GM12878 (cell line): ENCODE data around the gene RSRC1. TPM values are rescaled to one million over a fixed set of nuclear protein-coding genes. Genes with fewer than 3 reads are reported as not detected.

Experiments used
- ATAC-seq: fragments of 200-7000 bp; cut with Tn5 transposase; 3 replicates; pipeline ENCODE4 v1.9.1; 2020; ENCODE audit warnings: mild to moderate bottlenecking, moderate library complexity
- BruUV-seq: library from RNA; stranded (reverse); fragments of 400-500 nt; replicated peaks from 2 replicates; lab custom pipeline; 2021; lab: Mats Ljungman, UMichigan
- CTCF ChIA-PET: fragments of 300-600 bp; sonication (Branson Sonifier 250); formaldehyde crosslinking; extraction: SDS; loops from one replicate; lab custom pipeline; 2021; ENCODE audit warnings: inconsistent platforms; lab: Yijun Ruan, JAX
- POLR2A ChIA-PET: fragments of 350-600 bp; formaldehyde crosslinking; extraction: SDS; loops from one replicate; lab custom pipeline; 2021; ENCODE audit warnings: inconsistent platforms; lab: Charles Lee
- RAD21 ChIA-PET: fragments of 300-600 bp; sonication (Branson Sonifier 250); formaldehyde crosslinking; loops from one replicate; lab custom pipeline; 2023; ENCODE audit warnings: antibody characterized with exemption; ENCODE audit not compliant: unreplicated experiment; lab: Charles Lee
- SMC1A ChIA-PET: fragments of 300-600 bp; sonication (Branson Sonifier 250); formaldehyde crosslinking; loops from one replicate; lab custom pipeline; 2023; ENCODE audit not compliant: unreplicated experiment, uncharacterized antibody; lab: Charles Lee
- DNase-seq: peaks from one replicate; pipeline ENCODE4 v3.0.0-alpha.2; 2011; ENCODE audit warnings: low read depth, low spot score
- FAIRE-seq: peaks from 3 replicates; lab custom pipeline; 2011; peaks lifted over from hg19 to GRCh38; lab: Jason Lieb, UNC
- H2AFZ ChIP-seq: 2 replicates; pipeline ENCODE4 v1.6.0; 2011; ENCODE audit warnings: low read depth, low read length, control low read depth; ENCODE audit not compliant: control insufficient read depth
- H3K27ac ChIP-seq: 2 replicates; pipeline ENCODE4 v1.5.1; 2011; ENCODE audit warnings: control low read depth; ENCODE audit not compliant: control insufficient read depth, insufficient read depth
- H3K27me3 ChIP-seq, 2 experiments: replicated peaks in 1 of 2; 2 replicates each; pipeline versions ENCODE4 v1.6.0 to v1.6.1; 2011; ENCODE audit warnings: low read length in 1 of 2; ENCODE audit not compliant: control insufficient read depth in 2 of 2, insufficient read depth in 2 of 2
- H3K36me3 ChIP-seq, 2 experiments: 2 replicates each; pipeline ENCODE4 v1.5.1; 2011; ENCODE audit warnings: low read length in 1 of 2; ENCODE audit not compliant: control insufficient read depth in 2 of 2, insufficient read depth in 2 of 2
- H3K4me1 ChIP-seq: 2 replicates; pipeline ENCODE4 v1.6.1; 2011; ENCODE audit warnings: mild to moderate bottlenecking, low read length, moderate library complexity, mixed read lengths; ENCODE audit not compliant: control insufficient read depth, insufficient read depth
- H3K4me2 ChIP-seq: 2 replicates; pipeline ENCODE4 v1.6.0; 2011; ENCODE audit warnings: control low read depth; ENCODE audit not compliant: control insufficient read depth, insufficient read depth
- H3K4me3 ChIP-seq: fragments of 200-600 bp; sonication (generic); 2 replicates; pipeline ENCODE4 v1.5.1; 2016
- H3K79me2 ChIP-seq: 2 replicates; pipeline ENCODE4 v1.6.0; 2011; ENCODE audit warnings: low read length; ENCODE audit not compliant: control insufficient read depth, insufficient read depth
- H3K9ac ChIP-seq: 2 replicates; pipeline ENCODE4 v1.8.0; 2011; ENCODE audit warnings: low read length, control low read depth, mixed read lengths; ENCODE audit not compliant: control insufficient read depth, insufficient read depth
- H3K9me3 ChIP-seq: replicated peaks from 3 replicates; pipeline ENCODE4 v1.5.1; 2011; ENCODE audit warnings: mild to moderate bottlenecking, low read length; ENCODE audit not compliant: control insufficient read depth, insufficient read depth
- H4K20me1 ChIP-seq: 2 replicates; pipeline ENCODE4 v1.6.0; 2011; ENCODE audit not compliant: control insufficient read depth, insufficient read depth
- EED ChIP-seq: sonication (generic); IDR thresholded peaks from 2 replicates; pipeline ENCODE4 v1.6.1; 2016; ENCODE audit warnings: antibody characterized with exemption, low read depth
- HDAC2 ChIP-seq: fragments of 200-600 bp; sonication (generic); IDR thresholded peaks from 2 replicates; pipeline ENCODE4 v1.6.1; 2017
- JUNB ChIP-seq: IDR thresholded peaks from 2 replicates; pipeline ENCODE4 v1.6.1; 2016; ENCODE audit warnings: antibody characterized with exemption, mild to moderate bottlenecking
- MXI1 ChIP-seq: fragments of 150-350 bp; IDR thresholded peaks from 2 replicates; pipeline ENCODE4 v1.6.1; 2011; ENCODE audit warnings: low read depth, mild to moderate bottlenecking, inconsistent platforms, low read length, improper control_type of control experiment
- STAT3 ChIP-seq: IDR thresholded peaks from 2 replicates; pipeline ENCODE4 v1.6.1; 2011; ENCODE audit warnings: low read depth, low read length, improper control_type of control experiment
- WGBS: methylation state at CpG from one replicate; pipeline ENCODE4 v1.1.6; 2016; ENCODE audit warnings: low lambda C conversion rate; ENCODE audit not compliant: insufficient replicate concordance, insufficient coverage; ENCODE audit errors: missing lambda C conversion rate; 5-methylcytosine and 5-hydroxymethylcytosine counted together
- in situ Hi-C: fragments of 300-500 bp; cut with MboI; formaldehyde crosslinking; loops from 9 replicates; pipeline ENCODE4 v1.14.3; 2018; ENCODE audit warnings: mixed read lengths
- intact Hi-C: fragments of 100-400 bp; cut with micrococcal nuclease; formaldehyde crosslinking; loops from one replicate; pipeline ENCODE4 v1.14.2; 2022; ENCODE audit not compliant: unreplicated experiment
- polyA plus RNA-seq, 11 experiments: library from polyadenylated mRNA; depleted of rRNA in 4 of 11; unstranded in 6 of 11; stranded (reverse) in 5 of 11; fragments of >200 nt; fragmentation: Nextera tagmentation in 4 of 11; fragmentation: Illumina TruSeq in 1 of 11; extraction: Ambion mirVana in 4 of 11; extraction: Trizol in 1 of 11; gene quantifications; 1 replicate in 1 of 11; 2 replicates in 10 of 11; pipeline versions ENCODE4 v1.2.1 to v1.2.3, GENCODE V29; 2011 to 2016; ENCODE audit warnings: inconsistent platforms in 2 of 11, missing spikeins in 2 of 11, low read depth in 1 of 11
- total RNA-seq, 4 experiments: library from RNA; depleted of rRNA in 3 of 4; stranded (reverse); fragments of >200 nt in 3 of 4; fragmentation: Illumina TruSeq in 1 of 4; extraction: Trizol in 1 of 4; gene quantifications; 2 replicates each; pipeline versions ENCODE4 v1.2.1 to v1.2.3, GENCODE V29; 2013 to 2021
- TF ChIP-seq, protein P1 (sequence below): fragments of 450-650 bp; formaldehyde crosslinking; IDR thresholded peaks from 2 replicates; pipeline ENCODE4 v1.4.0; 2022; ENCODE audit warnings: mild to moderate bottlenecking, moderate library complexity

Gene RSRC1
- total and polyA plus RNA-seq, 10 of the 15 experiments (the other 5 are each of a cell fraction or from before 2014, with no cell fraction given) = 16.4 to 85.9 (median 42.0) TPM

GRCh38 chr3:158522221-158523136 is 412.6 kb downstream of the RSRC1 start (continued):
- TF ChIP-seq JUNB = no peak
- TF ChIP-seq HDAC2 = no peak
- TF ChIP-seq STAT3 = no peak
- TF ChIP-seq EED = no peak
- TF ChIP-seq MXI1 = no peak

- Histone ChIP-seq H2AFZ (no peak overlapping the region), H3K79me2 (no peaks in the 10 kb centered on the region)
- ATAC-seq = no peak
- TF ChIP-seq, protein P1, sequence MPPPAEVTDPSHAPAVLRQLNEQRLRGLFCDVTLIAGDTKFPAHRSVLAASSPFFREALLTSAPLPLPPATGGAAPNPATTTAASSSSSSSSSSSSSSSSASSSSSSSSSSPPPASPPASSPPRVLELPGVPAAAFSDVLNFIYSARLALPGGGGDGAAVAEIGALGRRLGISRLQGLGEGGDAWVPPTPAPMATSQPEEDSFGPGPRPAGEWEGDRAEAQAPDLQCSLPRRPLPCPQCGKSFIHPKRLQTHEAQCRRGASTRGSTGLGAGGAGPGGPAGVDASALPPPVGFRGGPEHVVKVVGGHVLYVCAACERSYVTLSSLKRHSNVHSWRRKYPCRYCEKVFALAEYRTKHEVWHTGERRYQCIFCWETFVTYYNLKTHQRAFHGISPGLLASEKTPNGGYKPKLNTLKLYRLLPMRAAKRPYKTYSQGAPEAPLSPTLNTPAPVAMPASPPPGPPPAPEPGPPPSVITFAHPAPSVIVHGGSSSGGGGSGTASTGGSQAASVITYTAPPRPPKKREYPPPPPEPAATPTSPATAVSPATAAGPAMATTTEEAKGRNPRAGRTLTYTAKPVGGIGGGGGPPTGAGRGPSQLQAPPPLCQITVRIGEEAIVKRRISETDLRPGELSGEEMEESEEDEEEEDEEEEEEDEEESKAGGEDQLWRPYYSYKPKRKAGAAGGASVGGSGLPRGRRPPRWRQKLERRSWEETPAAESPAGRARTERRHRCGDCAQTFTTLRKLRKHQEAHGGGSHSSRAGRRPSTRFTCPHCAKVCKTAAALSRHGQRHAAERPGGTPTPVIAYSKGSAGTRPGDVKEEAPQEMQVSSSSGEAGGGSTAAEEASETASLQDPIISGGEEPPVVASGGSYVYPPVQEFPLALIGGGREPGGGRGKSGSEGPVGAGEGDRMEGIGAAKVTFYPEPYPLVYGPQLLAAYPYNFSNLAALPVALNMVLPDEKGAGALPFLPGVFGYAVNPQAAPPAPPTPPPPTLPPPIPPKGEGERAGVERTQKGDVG (CRISPR knock-in tag) = no peak
- TF ChIP-seq, all 136 proteins: peak for 0
- Histone ChIP-seq H3K4me3 (no peak overlapping the region), H3K4me1 (no peaks in the 10 kb centered on the region), H3K27ac (no peak overlapping the region), H3K9ac (no peak overlapping the region), H3K4me2 (no peak overlapping the region), H4K20me1 (no peaks in the 10 kb centered on the region), H3K36me3 (no peaks in the 10 kb centered on the region), H3K27me3 (no peaks in the 10 kb centered on the region), H3K9me3 (no peaks in the 10 kb centered on the region)
- CTCF ChIA-PET = interaction anchor here (1.1 to 1.8 kb wide), 5 partner anchors 9 to 664 kb away, joined by 3 to 4 read pairs (median 3); no protein-coding TSS in a partner anchor
- in situ Hi-C loops (loop anchor here (10.0 kb wide), 1 partner anchor 663 kb away; no protein-coding TSS in a partner anchor), intact Hi-C loops (no loop called here)
- FAIRE-seq (no peak), DNase-seq (no peak)
- POLR2A ChIA-PET = no interaction called here
- SMC1A ChIA-PET = interaction anchor here (1.8 to 1.9 kb wide), 2 partner anchors 11 to 663 kb away, joined by 3 to 5 read pairs; no protein-coding TSS in a partner anchor
- 96% methylated on average over 7 of the region's 7 CpGs for WGBS
- RAD21 ChIA-PET = no interaction called here
- no TSS peak for BruUV-seq
Observed at GRCh38 chr3:158528076-158528674, 418.3 kb downstream of the RSRC1 start.
